Adrenal gland (tissue), 5 donors: Measurements from ENCODE around the gene FAHD2A.

ENCODE experiments used
- POLR2A ChIP-seq, 2 donors: fragments of 450-650 bp; IDR thresholded peaks; one replicate each; pipeline ENCODE4 v1.6.1; 2017; ENCODE audit warnings: antibody characterized with exemption in 2 of 2, mild to moderate bottlenecking in 2 of 2, moderate library complexity in 1 of 2
- TF ChIP-seq, protein P1 (sequence below), 6 experiments: fragments of 450-650 bp in 4 of 6; fragments of 200-600 bp in 2 of 6; sonication (generic) in 1 of 6; IDR thresholded peaks; 1 replicate in 5 of 6; 2 replicates in 1 of 6; pipeline versions ENCODE4 v1.5.1 to v1.8.0; 2016 to 2021; ENCODE audit warnings: antibody characterized with exemption in 6 of 6, mild to moderate bottlenecking in 2 of 6, moderate library complexity in 1 of 6
- donor health status: DM: no; HTN: no; CAD: no.

DNA sequence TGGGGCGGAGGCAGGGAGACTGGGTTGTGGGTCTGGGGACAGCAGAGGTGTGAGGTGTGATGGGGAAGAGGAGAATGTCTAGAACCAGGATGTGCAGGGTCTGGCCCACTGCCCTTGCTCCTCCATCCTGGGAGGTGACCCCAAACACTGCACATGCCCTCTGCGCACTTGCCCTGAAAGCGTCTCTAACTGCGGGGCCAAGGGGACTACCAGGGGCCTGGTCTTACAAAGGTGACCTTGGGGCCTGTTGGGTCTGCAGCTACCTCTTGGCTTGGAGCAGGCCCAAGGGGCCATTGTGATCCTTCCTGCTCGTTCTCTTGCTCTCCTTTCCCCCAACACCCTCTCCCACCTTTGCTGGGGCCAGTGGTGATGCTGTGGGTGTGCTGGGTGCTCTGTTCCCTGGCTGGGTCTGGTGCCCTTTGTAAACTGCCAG lies 48.0 kb upstream of the FAHD2A start:
- TF ChIP-seq, protein P1, sequence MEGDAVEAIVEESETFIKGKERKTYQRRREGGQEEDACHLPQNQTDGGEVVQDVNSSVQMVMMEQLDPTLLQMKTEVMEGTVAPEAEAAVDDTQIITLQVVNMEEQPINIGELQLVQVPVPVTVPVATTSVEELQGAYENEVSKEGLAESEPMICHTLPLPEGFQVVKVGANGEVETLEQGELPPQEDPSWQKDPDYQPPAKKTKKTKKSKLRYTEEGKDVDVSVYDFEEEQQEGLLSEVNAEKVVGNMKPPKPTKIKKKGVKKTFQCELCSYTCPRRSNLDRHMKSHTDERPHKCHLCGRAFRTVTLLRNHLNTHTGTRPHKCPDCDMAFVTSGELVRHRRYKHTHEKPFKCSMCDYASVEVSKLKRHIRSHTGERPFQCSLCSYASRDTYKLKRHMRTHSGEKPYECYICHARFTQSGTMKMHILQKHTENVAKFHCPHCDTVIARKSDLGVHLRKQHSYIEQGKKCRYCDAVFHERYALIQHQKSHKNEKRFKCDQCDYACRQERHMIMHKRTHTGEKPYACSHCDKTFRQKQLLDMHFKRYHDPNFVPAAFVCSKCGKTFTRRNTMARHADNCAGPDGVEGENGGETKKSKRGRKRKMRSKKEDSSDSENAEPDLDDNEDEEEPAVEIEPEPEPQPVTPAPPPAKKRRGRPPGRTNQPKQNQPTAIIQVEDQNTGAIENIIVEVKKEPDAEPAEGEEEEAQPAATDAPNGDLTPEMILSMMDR (IDR thresholded peaks at IDR 0.05), result no peak
- no peak for TF ChIP-seq POLR2A (IDR thresholded peaks at IDR 0.05)
